AG04450 (cell line): ENCODE data around the gene SLC66A1. TPM values are rescaled to one million over a fixed set of nuclear protein-coding genes. Genes with fewer than 3 reads are reported as not detected.

Experiments used
- CTCF ChIA-PET: fragments of 300-600, 350-600 bp; formaldehyde crosslinking; extraction: SDS; loops from one replicate; lab custom pipeline; 2022; ENCODE audit warnings: antibody characterized with exemption, inconsistent platforms; lab: Charles Lee
- POLR2A ChIA-PET: fragments of 350-600 bp; formaldehyde crosslinking; extraction: SDS; loops from one replicate; lab custom pipeline; 2021; ENCODE audit warnings: antibody characterized with exemption, inconsistent platforms; lab: Yijun Ruan, JAX
- DNase-seq: peaks from one replicate; pipeline ENCODE4 v3.0.0-alpha.2; 2011; ENCODE audit warnings: low read depth, low spot score
- H3K27ac ChIP-seq: one replicate; pipeline ENCODE4 v1.5.1; 2012; ENCODE audit warnings: low read depth, low read length, control low read depth
- H3K27me3 ChIP-seq: one replicate; pipeline ENCODE4 v1.6.0; 2012; ENCODE audit warnings: low read length; ENCODE audit not compliant: control insufficient read depth, insufficient read depth
- H3K4me3 ChIP-seq: 2 replicates; pipeline ENCODE4 v1.5.1; 2011; ENCODE audit warnings: mild to moderate bottlenecking, low read depth, low read length, control low read depth
- H3K9me3 ChIP-seq: 2 replicates; pipeline ENCODE4 v1.5.1; 2012; ENCODE audit warnings: low read length; ENCODE audit not compliant: control insufficient read depth, insufficient read depth
- CTCF ChIP-seq: IDR thresholded peaks from 2 replicates; pipeline ENCODE4 v1.5.1; 2011; ENCODE audit warnings: low read depth, low read length, control low read depth, inconsistent platforms
- polyA plus RNA-seq: library from polyadenylated mRNA; depleted of rRNA; stranded (reverse); fragments of >200 nt; gene quantifications from 2 replicates; pipeline ENCODE4 v1.2.3, GENCODE V29; 2011

SLC66A1 gene
- polyA plus RNA-seq, 1 experiment, result 11.5 TPM

GRCh38 chr1:19371226-19372135, 59.4 kb downstream of the SLC66A1 start:
- no peak for TF ChIP-seq CTCF
- Histone ChIP-seq H3K27ac (no peak overlapping the region), H3K27me3 (no peaks in the 10 kb centered on the region), H3K9me3 (peaks cover 3% of the 10 kb centered on the region; the same call in 1 of the 2 replicates), H3K4me3 (no peak overlapping the region)
- ChIA-PET CTCF (no interaction called here), POLR2A (interaction anchor here (1.1 kb wide), 1 partner anchor 9 kb away, joined by 5 read pairs; no protein-coding TSS in a partner anchor)
- DNase-seq, result no peak

GRCh38 chr1:19372136-19372514, 60.0 kb downstream of the SLC66A1 start:
- Histone ChIP-seq H3K4me3 (no peak overlapping the region), H3K27me3 (no peaks in the 10 kb centered on the region), H3K27ac (no peak overlapping the region), H3K9me3 (peaks cover 7% of the 10 kb centered on the region; the same call in 1 of the 2 replicates)
- no peak for TF ChIP-seq CTCF
- ChIA-PET CTCF (no interaction called here), POLR2A (interaction anchor here (1.1 kb wide), 1 partner anchor 10 kb away, joined by 5 read pairs; no protein-coding TSS in a partner anchor)
- no peak for DNase-seq

- TF ChIP-seq CTCF, result no peak
- Histone ChIP-seq H3K27ac (no peak overlapping the region), H3K27me3 (no peaks in the 10 kb centered on the region), H3K4me3 (no peak overlapping the region), H3K9me3 (peaks cover 7% of the 10 kb centered on the region; the same call in 1 of the 2 replicates)
- ChIA-PET CTCF (no interaction called here), POLR2A (interaction anchor here (1.1 kb wide), 1 partner anchor 10 kb away, joined by 5 read pairs; no protein-coding TSS in a partner anchor)
- DNase-seq, result no peak
Measured at GRCh38 chr1:19372602-19373001, 60.5 kb downstream of the SLC66A1 start.

- TF ChIP-seq CTCF, result no peak
- CTCF ChIA-PET, result interaction anchor here (0.6 to 1.5 kb wide), 3 partner anchors 12 to 32 kb away, joined by 4 to 7 read pairs (median 5); no protein-coding TSS in a partner anchor
Measured at GRCh38 chr1:19373211-19374082, 61.3 kb downstream of the SLC66A1 start.

More at GRCh38 chr1:19373211-19374082, 61.3 kb downstream of the SLC66A1 start:
- H3K27ac ChIP-seq, result no peak overlapping the region
- no peak overlapping the region for H3K4me3 ChIP-seq
- H3K27me3 ChIP-seq, result no peaks in the 10 kb centered on the region
- DNase-seq, result no peak
- peaks cover 10% of the 10 kb centered on the region; the same call in 1 of the 2 replicates for H3K9me3 ChIP-seq
- POLR2A ChIA-PET, result no interaction called here
